K562 (cell line): ENCODE results near the gene PACS2. TPM values are rescaled to one million over a fixed set of nuclear protein-coding genes. Genes with fewer than 3 reads are reported as not detected.

Source experiments
- ATAC-seq: fragments of 200-7000 bp; cut with Tn5 transposase; 3 replicates; pipeline ENCODE4 v1.9.1; 2020; ENCODE audit warnings: moderate library complexity
- BruUV-seq: library from RNA; stranded (reverse); fragments of 400-500 nt; replicated peaks from 2 replicates; lab custom pipeline; 2021; lab: Mats Ljungman, UMichigan
- CTCF ChIA-PET: fragments of 300-600 bp; formaldehyde crosslinking; extraction: SDS; loops from one replicate; lab custom pipeline; 2021; ENCODE audit warnings: low intra/inter-chr PET ratio; lab: Yijun Ruan, JAX
- POLR2A ChIA-PET: fragments of 300-600, 350-650 bp; sonication (Branson Sonifier 250); formaldehyde crosslinking; extraction: SDS; loops from one replicate; lab custom pipeline; 2021; ENCODE audit warnings: antibody characterized with exemption, inconsistent platforms; lab: Yijun Ruan, JAX
- DNase-seq, 4 experiments: peaks; one replicate each; pipeline versions ENCODE4 v3.0.0 to v3.0.0-alpha.2; 2011 to 2018; ENCODE audit warnings: low spot score in 3 of 4, mixed read lengths in 3 of 4; ENCODE audit errors: extremely low read depth in 1 of 4
- FAIRE-seq: peaks from 2 replicates; lab custom pipeline; 2011; peaks lifted over from hg19 to GRCh38; lab: Jason Lieb, UNC
- H2AFZ ChIP-seq: 2 replicates; pipeline ENCODE4 v1.6.0; 2011; ENCODE audit warnings: low read depth, low read length, control low read depth, inconsistent platforms
- H3K27ac ChIP-seq: fragments of 200-600 bp; 3 replicates; pipeline ENCODE4 v1.8.0; 2011; ENCODE audit warnings: low read depth, mild to moderate bottlenecking, control low read depth, inconsistent platforms, low read length, moderate library complexity, mixed read lengths; ENCODE audit errors: extremely low read depth
- H3K27me3 ChIP-seq, 2 experiments: fragments of 300-600 bp in 1 of 2; 2 replicates in 1 of 2; 3 replicates in 1 of 2; pipeline versions ENCODE4 v1.6.0 to v1.8.0; 2011; ENCODE audit warnings: inconsistent platforms in 2 of 2, low read length in 2 of 2, mild to moderate bottlenecking in 1 of 2, mixed read lengths in 1 of 2, moderate library complexity in 1 of 2; ENCODE audit not compliant: control insufficient read depth in 2 of 2, insufficient read depth in 2 of 2
- H3K36me3 ChIP-seq: fragments of 300-600 bp; 3 replicates; pipeline ENCODE4 v1.8.0; 2011; ENCODE audit warnings: mild to moderate bottlenecking, low read length, inconsistent platforms; ENCODE audit not compliant: control insufficient read depth, insufficient read depth
- H3K4me1 ChIP-seq, 2 experiments: fragments of 200-600 bp in 1 of 2; replicated peaks in 1 of 2; 2 replicates in 1 of 2; 3 replicates in 1 of 2; pipeline versions ENCODE4 v1.5.1 to v1.8.0; 2011; ENCODE audit warnings: inconsistent platforms in 2 of 2, low read length in 2 of 2, mild to moderate bottlenecking in 1 of 2, mixed read lengths in 1 of 2, moderate library complexity in 1 of 2; ENCODE audit not compliant: control insufficient read depth in 2 of 2, insufficient read depth in 2 of 2
- H3K4me2 ChIP-seq: 2 replicates; pipeline ENCODE4 v1.6.1; 2011; ENCODE audit warnings: low read length, control low read depth, inconsistent platforms, mixed read lengths; ENCODE audit not compliant: insufficient read depth
- H3K4me3 ChIP-seq: fragments of 200-600 bp; sonication (generic), shearing (Covaris generic); 2 replicates; pipeline ENCODE4 v1.5.1; 2016; ENCODE audit warnings: control low read depth, inconsistent platforms
- H3K79me2 ChIP-seq: fragments of 200-600 bp; 3 replicates; pipeline ENCODE4 v1.8.0; 2011; ENCODE audit warnings: low read length, inconsistent platforms; ENCODE audit not compliant: control insufficient read depth, insufficient read depth
- H3K9ac ChIP-seq, 2 experiments: 2 replicates each; pipeline versions ENCODE4 v1.6.0 to v1.6.1; 2011; ENCODE audit warnings: low read depth in 2 of 2, low read length in 2 of 2, control low read depth in 1 of 2, inconsistent platforms in 1 of 2, mild to moderate bottlenecking in 1 of 2, mixed read lengths in 1 of 2; ENCODE audit not compliant: insufficient read depth in 1 of 2
- H3K9me1 ChIP-seq: one replicate; pipeline ENCODE4 v1.6.0; 2011; ENCODE audit warnings: inconsistent platforms, mild to moderate bottlenecking, low read length, moderate library complexity; ENCODE audit not compliant: control insufficient read depth, insufficient read depth
- H3K9me3 ChIP-seq: replicated peaks from 2 replicates; pipeline ENCODE4 v1.5.1; 2011; ENCODE audit warnings: low read depth, low read length, inconsistent platforms; ENCODE audit not compliant: control insufficient read depth, insufficient read depth
- H4K20me1 ChIP-seq: replicated peaks from 2 replicates; pipeline ENCODE4 v1.6.1; 2011; ENCODE audit warnings: low read length, inconsistent platforms, mixed read lengths; ENCODE audit not compliant: control insufficient read depth, insufficient read depth
- CTBP1 ChIP-seq: fragments of 450-650 bp; IDR thresholded peaks from 2 replicates; pipeline ENCODE4 v1.6.1; 2016; ENCODE audit warnings: borderline replicate concordance
- FOSL1 ChIP-seq: fragments of 200-800 bp; sonication (Bioruptor generic); conservative IDR thresholded peaks from 2 replicates; pipeline ENCODE4 v1.6.1; 2016; ENCODE audit warnings: missing genetic modification characterization, missing compliant biosample characterization
- MTA1 ChIP-seq: fragments of 450-650 bp; IDR thresholded peaks from 2 replicates; pipeline ENCODE4 v1.6.1; 2017; ENCODE audit warnings: borderline replicate concordance
- RNF2 ChIP-seq: sonication (generic); IDR thresholded peaks from 2 replicates; pipeline ENCODE4 v1.6.1; 2016
- ZBTB7A ChIP-seq: IDR thresholded peaks from 2 replicates; pipeline ENCODE4 v1.6.1; 2011; ENCODE audit warnings: low read depth, mild to moderate bottlenecking, low read length, moderate library complexity, borderline replicate concordance; ENCODE audit not compliant: control insufficient read depth
- WGBS: fragments of 100-300 bp; shearing (Covaris generic); methylation state at CpG from one replicate; pipeline ENCODE4 v1.1.6; 2016; ENCODE audit warnings: low coverage, mixed read lengths; ENCODE audit not compliant: insufficient coverage; ENCODE audit errors: missing lambda C conversion rate; 5-methylcytosine and 5-hydroxymethylcytosine counted together
- in situ Hi-C: fragments of 300-500 bp; cut with MboI; formaldehyde crosslinking; loops from 4 replicates; pipeline ENCODE4 v1.15.0; 2018; ENCODE audit warnings: inconsistent platforms, mixed read lengths
- intact Hi-C: fragments of 100-400 bp; cut with micrococcal nuclease; formaldehyde crosslinking; loops from 2 replicates; pipeline ENCODE4 v1.14.2; 2022
- polyA plus RNA-seq, 8 experiments: library from polyadenylated mRNA; depleted of rRNA in 4 of 8; stranded (reverse) in 5 of 8; unstranded in 3 of 8; fragments of >200 nt; fragmentation: Nextera tagmentation in 2 of 8; fragmentation: Illumina TruSeq in 1 of 8; extraction: Ambion mirVana in 2 of 8; extraction: Trizol in 1 of 8; gene quantifications; 2 replicates each; pipeline versions ENCODE4 v1.2.1 to v1.2.3, GENCODE V29; 2011 to 2014; ENCODE audit warnings: inconsistent platforms in 1 of 8, missing spikeins in 1 of 8
- total RNA-seq, 7 experiments: library from RNA; depleted of rRNA in 6 of 7; stranded (reverse); fragments of >200 nt in 6 of 7; fragmentation: Illumina TruSeq in 2 of 7; extraction: Trizol in 2 of 7; gene quantifications; 2 replicates each; pipeline versions ENCODE4 v1.2.1 to v1.2.3, GENCODE V29; 2011 to 2021; ENCODE audit warnings: low replicate concordance in 1 of 7
- TF ChIP-seq, protein P1 (sequence below): fragments of 250-450 bp; sonication (Bioruptor Pico); IDR thresholded peaks from 2 replicates; pipeline ENCODE4 v1.4.0; 2020; ENCODE audit warnings: borderline replicate concordance

The PACS2 gene
- total and polyA plus RNA-seq, 9 of the 15 experiments (the other 6 are each of a cell fraction or from before 2014, with no cell fraction given), result 0.11 to 20.8 (median 9.9) TPM

DNA sequence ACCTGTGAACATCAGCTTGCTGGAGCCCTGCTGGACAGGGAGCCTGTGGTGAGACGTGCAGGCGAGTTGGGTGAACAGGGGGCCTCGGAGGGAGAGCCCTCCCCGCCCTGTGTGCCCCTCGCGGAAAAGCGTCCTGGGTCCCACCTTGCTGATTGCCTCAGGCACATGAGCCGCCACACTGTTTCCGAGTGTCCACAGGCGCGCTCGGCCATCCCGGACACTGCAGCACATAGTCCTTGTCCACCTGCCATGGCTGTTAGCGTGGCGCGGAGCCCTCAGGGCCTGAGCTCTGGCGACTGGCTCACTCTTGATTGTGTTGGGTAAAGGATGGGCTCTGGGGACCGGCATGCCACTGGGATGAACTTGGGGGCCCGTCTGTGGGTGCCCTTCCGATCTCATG is 40.0 kb downstream of the PACS2 start:
- Histone ChIP-seq H3K4me3 (no peak overlapping the region), H3K27me3 (no peaks in the 10 kb centered on the region), H3K36me3 (no peaks in the 10 kb centered on the region), H3K9ac (no peak overlapping the region), H3K4me2 (no peak overlapping the region), H3K79me2 (no peaks in the 10 kb centered on the region), H3K9me3 (no peaks in the 10 kb centered on the region), H2AFZ (no peak overlapping the region), H3K27ac (no peak overlapping the region), H3K9me1 (no peaks in the 10 kb centered on the region), H3K4me1 (peaks cover 3 to 26% of the 10 kb centered on the region in 2 experiments; a peak in 4 of 5 replicates), H4K20me1 (0 out of 2 replicates have a peak, but pooled peaks cover 3% of the 10 kb centered on the region)
- DNase-seq (no peak), ATAC-seq (no peak), FAIRE-seq (no peak)
- in situ Hi-C loops (loop anchor here (10.0 kb wide), 1 partner anchor 260 kb away; no protein-coding TSS in a partner anchor), intact Hi-C loops (no loop called here)
- BruUV-seq, result no TSS peak
- TF ChIP-seq CTBP1 (no peak), MTA1 (no peak), RNF2 (no peak), FOSL1 (tag) (no peak), ZBTB7A (no peak)
- TF ChIP-seq, protein P1, sequence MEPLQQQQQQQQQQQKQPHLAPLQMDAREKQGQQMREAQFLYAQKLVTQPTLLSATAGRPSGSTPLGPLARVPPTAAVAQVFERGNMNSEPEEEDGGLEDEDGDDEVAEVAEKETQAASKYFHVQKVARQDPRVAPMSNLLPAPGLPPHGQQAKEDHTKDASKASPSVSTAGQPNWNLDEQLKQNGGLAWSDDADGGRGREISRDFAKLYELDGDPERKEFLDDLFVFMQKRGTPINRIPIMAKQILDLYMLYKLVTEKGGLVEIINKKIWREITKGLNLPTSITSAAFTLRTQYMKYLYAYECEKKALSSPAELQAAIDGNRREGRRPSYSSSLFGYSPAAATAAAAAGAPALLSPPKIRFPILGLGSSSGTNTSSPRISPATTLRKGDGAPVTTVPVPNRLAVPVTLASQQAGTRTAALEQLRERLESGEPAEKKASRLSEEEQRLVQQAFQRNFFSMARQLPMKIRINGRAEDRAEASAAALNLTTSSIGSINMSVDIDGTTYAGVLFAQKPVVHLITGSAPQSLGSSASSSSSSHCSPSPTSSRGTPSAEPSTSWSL (CRISPR knock-in tag), result no peak
- WGBS, result 83% methylated on average over 16 of the region's 20 CpGs
- ChIA-PET POLR2A (no interaction called here), CTCF (interaction anchor here (0.6 kb wide), 1 partner anchor 911 kb away, joined by 3 read pairs; no protein-coding TSS in a partner anchor)
